Measurements from ENCODE around the gene RASSF8.
A peak's percentile ranks its signal among the peaks of the same experiment; 100 is the strongest.

GRCh38 chr12:25970916-25971653, 12.6 kb downstream of the RASSF8 start:
- peak in 3 of 5 experiments; percentile 16 to 32 (median 23) for TF ChIP-seq CTCF (IDR thresholded peaks at IDR 0.05)
- no peak for TF ChIP-seq EP300 (IDR thresholded peaks at IDR 0.05; ENCODE audit: low read depth)
- no peak for TF ChIP-seq POLR2A (IDR thresholded peaks at IDR 0.05)
